KMS-11 (cell line): ENCODE measurements around the gene CDC34.

Experiments
- H2AFZ ChIP-seq: fragments of 200-600 bp; sonication (generic); 2 replicates; pipeline ENCODE4 v1.6.1; 2016; ENCODE audit warnings: antibody characterized with exemption, mixed run types, low read depth
- H3K27ac ChIP-seq: fragments of 200-600 bp; sonication (generic); 2 replicates; pipeline ENCODE4 v1.6.1; 2016; ENCODE audit warnings: mild to moderate bottlenecking, mixed run types
- H3K27me3 ChIP-seq: fragments of 200-600 bp; sonication (generic); 2 replicates; pipeline ENCODE4 v1.6.1; 2017; ENCODE audit warnings: mild to moderate bottlenecking, low read depth, mixed run types, moderate library complexity; ENCODE audit not compliant: insufficient read depth
- H3K36me3 ChIP-seq: fragments of 200-600 bp; sonication (generic); 2 replicates; pipeline ENCODE4 v1.6.1; 2017; ENCODE audit warnings: mild to moderate bottlenecking, mixed run types; ENCODE audit not compliant: insufficient read depth
- H3K4me1 ChIP-seq: fragments of 200-600 bp; sonication (generic); 2 replicates; pipeline ENCODE4 v1.6.1; 2016; ENCODE audit warnings: mild to moderate bottlenecking, low read depth, mixed run types; ENCODE audit not compliant: poor library complexity, severe bottlenecking
- H3K4me2 ChIP-seq: fragments of 200-600 bp; sonication (generic); 2 replicates; pipeline ENCODE4 v1.7.0; 2016; ENCODE audit warnings: mild to moderate bottlenecking, mixed run types
- H3K4me3 ChIP-seq: fragments of 200-600 bp; sonication (generic); IDR thresholded peaks from 2 replicates; pipeline ENCODE4 v1.6.1; 2017; ENCODE audit warnings: low read depth, low read length, mixed read lengths; ENCODE audit not compliant: insufficient read depth
- H3K79me2 ChIP-seq: fragments of 200-600 bp; sonication (generic); 2 replicates; pipeline ENCODE4 v1.6.1; 2016; ENCODE audit warnings: low read depth, mixed run types; ENCODE audit not compliant: insufficient read depth
- H3K9ac ChIP-seq: fragments of 200-600 bp; sonication (generic); 2 replicates; pipeline ENCODE4 v1.6.1; 2016; ENCODE audit warnings: mild to moderate bottlenecking, mixed run types
- H4K20me1 ChIP-seq: fragments of 200-600 bp; sonication (generic); 2 replicates; pipeline ENCODE4 v1.6.1; 2016; ENCODE audit warnings: mild to moderate bottlenecking, mixed run types; ENCODE audit not compliant: insufficient read depth
- CTCF ChIP-seq: fragments of 200-600 bp; sonication (generic); conservative IDR thresholded peaks from 2 replicates; pipeline ENCODE4 v1.6.1; 2017; ENCODE audit warnings: low read depth, mild to moderate bottlenecking, antibody characterized with exemption, low read length, moderate library complexity, mixed read lengths

The CDC34 gene

DNA sequence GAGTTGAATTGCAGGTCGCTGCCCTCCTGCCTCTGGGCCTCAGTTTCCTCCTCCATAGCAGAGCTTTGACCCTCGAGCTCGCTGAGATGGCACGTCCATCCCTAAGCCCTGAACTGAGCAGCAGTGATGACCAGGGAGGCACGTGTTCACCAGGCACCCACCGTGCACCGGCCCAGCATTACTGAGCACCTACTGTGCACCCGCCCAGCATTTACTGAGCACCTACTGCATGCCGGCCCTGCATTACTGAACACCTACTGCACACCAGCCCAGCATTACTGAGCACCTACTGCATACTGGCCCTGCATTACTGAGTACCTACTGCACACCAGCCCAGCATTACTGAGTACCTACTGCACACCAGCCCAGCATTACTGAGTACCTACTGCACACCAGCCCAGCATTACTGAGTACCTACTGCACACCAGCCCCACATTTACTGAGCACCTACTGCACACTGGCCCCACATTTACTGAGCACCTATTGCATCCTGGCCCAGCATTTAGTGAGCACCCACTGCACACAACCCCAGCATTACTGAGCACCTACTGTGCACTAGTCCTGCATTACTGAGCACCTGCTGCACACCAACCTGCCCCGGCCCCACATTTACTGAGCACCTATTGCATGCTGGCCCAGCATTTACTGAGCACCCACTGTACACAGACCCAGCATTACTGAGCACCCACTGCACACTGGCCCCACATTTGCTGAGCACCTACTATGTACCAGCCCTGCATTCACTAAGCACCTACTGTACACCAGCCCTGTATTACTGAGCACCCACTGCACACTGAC, 18.0 kb upstream of the CDC34 start:
- Histone ChIP-seq H3K4me2 (no peak overlapping the region), H3K36me3 (no peaks in the 10 kb centered on the region), H3K79me2 (peaks cover 4% of the 10 kb centered on the region; the same call in 1 of the 2 replicates), H3K27ac (no peak overlapping the region), H2AFZ (no peak overlapping the region), H3K27me3 (no peaks in the 10 kb centered on the region), H3K4me1 (peaks cover 25% of the 10 kb centered on the region), H3K9ac (no peak overlapping the region), H4K20me1 (no peaks in the 10 kb centered on the region), H3K4me3 (no peak overlapping the region)
- no peak for TF ChIP-seq CTCF

DNA sequence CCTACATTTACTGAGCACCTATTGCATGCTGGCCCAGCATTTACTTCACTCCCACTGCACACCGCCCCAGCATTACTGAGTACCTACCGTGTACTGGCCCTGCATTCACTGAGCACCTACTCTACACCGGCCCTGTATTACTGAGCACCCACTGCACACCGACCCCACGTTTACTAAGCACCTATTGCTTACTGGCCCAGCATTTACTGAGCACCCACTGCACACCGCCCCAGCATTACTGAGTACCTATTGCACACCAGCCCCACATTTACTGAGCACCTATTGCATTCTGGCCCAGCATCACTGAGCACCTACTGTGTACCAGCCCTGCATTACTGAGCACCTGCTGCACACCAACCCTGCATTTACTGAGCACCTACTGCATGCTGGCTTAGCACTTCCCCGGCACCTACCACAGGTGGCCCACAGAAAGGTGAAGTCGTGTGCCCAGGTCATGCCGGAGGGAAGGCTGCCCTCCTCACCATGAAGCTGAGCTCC, 17.3 kb upstream of the CDC34 start:
- H3K4me2 ChIP-seq, result no peak overlapping the region
- H4K20me1 ChIP-seq, result no peaks in the 10 kb centered on the region
- no peak overlapping the region for H2AFZ ChIP-seq
- H3K27ac ChIP-seq, result no peak overlapping the region
- no peaks in the 10 kb centered on the region for H3K36me3 ChIP-seq
- no peak overlapping the region for H3K9ac ChIP-seq
- TF ChIP-seq CTCF, result no peak
- no peaks in the 10 kb centered on the region for H3K79me2 ChIP-seq
- no peak overlapping the region for H3K4me3 ChIP-seq
- H3K27me3 ChIP-seq, result no peaks in the 10 kb centered on the region
- peaks cover 20% of the 10 kb centered on the region for H3K4me1 ChIP-seq

DNA sequence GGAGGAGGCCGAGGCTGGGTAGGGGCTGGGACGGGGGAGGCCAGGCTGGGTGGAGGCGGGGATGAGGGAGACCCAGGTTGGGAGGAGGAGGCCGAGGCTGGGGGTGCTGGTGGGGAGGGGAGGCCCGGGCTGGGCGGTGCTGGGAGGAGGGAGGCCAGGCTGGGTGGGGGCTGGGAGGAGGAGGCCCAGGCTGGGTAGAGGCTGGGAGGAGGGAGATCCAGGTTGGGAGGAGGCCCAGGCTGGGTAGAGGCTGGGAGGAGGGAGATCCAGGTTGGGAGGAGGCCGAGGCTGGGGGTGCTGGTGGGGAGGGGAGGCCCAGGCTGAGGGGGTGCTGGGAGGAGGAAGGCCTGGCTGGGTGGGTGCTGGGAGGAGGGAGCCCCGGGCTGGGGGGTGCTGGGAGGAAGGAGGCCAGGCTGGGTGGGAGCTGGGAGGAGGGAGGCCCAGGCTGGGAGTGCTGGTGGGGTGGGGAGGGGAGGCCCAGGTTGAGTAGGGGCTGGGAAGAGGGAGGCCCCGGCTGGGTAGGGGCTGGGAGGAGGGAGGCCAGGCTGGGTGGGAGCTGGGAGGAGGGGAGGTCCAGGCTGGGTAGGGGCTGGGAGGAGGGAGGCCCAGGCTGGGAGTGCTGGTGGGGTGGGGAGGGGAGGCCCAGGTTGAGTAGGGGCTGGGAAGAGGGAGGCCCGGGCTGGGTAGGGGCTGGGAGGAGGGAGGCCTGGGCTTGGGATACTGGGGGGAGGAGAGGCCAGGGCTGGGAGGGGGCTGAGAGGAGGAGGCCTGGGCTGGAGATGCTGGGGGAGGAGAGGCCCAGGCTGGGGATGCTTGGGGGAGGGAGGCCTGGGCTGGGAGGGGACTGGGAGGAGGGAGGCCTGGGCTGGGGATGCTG, 13.6 kb upstream of the CDC34 start:
- no peaks in the 10 kb centered on the region for H3K36me3 ChIP-seq
- H3K9ac ChIP-seq, result no peak overlapping the region
- no peak overlapping the region for H3K4me2 ChIP-seq
- H3K4me3 ChIP-seq, result no peak overlapping the region
- H3K79me2 ChIP-seq, result no peaks in the 10 kb centered on the region
- no peaks in the 10 kb centered on the region for H3K27me3 ChIP-seq
- H3K27ac ChIP-seq, result no peak overlapping the region
- no peak for TF ChIP-seq CTCF
- H2AFZ ChIP-seq, result no peak overlapping the region
- no peaks in the 10 kb centered on the region for H4K20me1 ChIP-seq
- H3K4me1 ChIP-seq, result no peaks in the 10 kb centered on the region

DNA sequence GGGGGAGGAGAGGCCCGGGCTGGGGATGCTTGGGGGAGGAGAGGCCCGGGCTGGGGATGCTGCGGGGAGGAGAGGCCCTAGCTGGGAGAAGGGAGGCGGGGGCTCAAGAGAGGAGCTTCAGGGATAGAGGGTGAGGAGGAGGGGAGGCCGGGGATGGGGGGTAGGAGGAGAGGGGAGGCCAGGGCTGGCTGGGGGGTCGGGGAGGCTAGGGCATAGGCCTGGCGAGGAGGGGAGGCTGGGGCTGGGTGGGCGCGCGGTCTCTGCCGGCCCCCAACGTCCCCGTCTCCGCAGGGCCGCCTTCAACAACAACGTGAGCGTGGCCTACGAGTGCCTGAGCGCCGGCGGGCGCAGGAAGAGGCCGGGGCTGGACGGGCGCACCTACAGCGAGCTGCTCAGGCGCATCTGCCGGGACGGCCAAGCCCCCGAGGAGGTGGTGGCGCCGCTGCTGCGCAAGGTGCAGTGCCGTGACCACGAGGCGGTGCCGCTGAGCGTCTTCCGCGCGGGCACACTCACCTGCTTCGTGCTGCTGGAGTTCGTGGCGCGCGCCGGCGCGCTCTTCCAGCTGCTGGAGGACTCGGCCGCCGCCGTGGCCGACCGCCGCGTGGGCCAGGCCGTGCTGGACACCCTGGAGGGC, 12.8 kb upstream of the CDC34 start:
- H3K27ac ChIP-seq, result no peak overlapping the region
- no peaks in the 10 kb centered on the region for H3K36me3 ChIP-seq
- TF ChIP-seq CTCF, result no peak
- H3K79me2 ChIP-seq, result no peaks in the 10 kb centered on the region
- no peak overlapping the region for H3K9ac ChIP-seq
- H4K20me1 ChIP-seq, result no peaks in the 10 kb centered on the region
- H3K27me3 ChIP-seq, result no peaks in the 10 kb centered on the region
- H3K4me1 ChIP-seq, result no peaks in the 10 kb centered on the region
- no peak overlapping the region for H3K4me3 ChIP-seq
- no peak overlapping the region for H3K4me2 ChIP-seq
- H2AFZ ChIP-seq, result no peak overlapping the region
